Bone marrow (tissue), 2 donors: Measurements from ENCODE around the gene TNKS1BP1.
"Not testable (repeated sequence)": the region's sequence is repeated elsewhere in the genome, so short reads cannot be mapped to it uniquely, and the experiment has no call there.

Source experiments
- DNase-seq, 2 donors: peaks; one replicate each; lab custom pipeline; 2025; lab: John Stamatoyannopoulos, UW

TNKS1BP1 gene

DNA sequence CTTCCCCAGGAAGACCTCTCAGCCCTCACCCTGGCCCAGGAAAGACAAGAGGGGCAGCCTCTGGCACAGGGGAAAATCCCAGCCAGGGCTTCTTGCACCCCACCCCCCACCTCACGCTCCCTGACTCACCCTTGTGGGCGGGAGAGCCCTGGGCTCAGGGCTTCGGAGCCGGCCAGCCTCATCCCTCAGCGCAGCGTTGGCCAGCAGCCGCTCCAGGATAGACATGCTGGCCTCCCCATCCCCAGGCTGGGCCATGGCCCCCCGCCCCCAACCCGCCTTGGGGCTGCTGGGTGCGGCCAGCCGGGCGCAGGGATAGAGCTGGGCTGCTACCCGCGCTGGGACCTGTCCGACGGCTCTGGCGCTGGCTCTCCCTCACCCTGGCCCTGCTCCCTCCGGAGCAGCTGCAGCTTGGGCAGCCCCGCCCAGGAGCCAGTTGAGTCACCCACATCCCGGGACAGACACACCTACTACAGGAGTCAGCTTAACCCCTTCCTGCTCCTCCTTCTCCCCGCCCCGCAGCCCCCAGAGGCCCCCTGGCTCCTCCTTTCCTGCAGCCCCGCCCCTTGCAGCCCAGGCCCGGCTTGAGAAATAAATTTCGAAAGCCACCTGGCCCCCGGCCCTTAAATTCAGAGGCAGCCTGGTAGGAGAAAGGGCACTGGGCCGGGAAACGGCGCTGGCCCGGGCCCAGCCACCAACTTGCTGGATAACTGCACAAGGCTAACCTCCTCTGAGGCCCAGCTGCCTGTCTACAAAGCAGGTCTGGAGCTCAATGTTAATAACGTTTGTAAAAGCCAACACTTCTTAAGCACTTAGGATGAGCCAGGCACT is 13.4 kb downstream of the TNKS1BP1 start:
- DNase-seq, result peak; percentile 87 to 92

DNA sequence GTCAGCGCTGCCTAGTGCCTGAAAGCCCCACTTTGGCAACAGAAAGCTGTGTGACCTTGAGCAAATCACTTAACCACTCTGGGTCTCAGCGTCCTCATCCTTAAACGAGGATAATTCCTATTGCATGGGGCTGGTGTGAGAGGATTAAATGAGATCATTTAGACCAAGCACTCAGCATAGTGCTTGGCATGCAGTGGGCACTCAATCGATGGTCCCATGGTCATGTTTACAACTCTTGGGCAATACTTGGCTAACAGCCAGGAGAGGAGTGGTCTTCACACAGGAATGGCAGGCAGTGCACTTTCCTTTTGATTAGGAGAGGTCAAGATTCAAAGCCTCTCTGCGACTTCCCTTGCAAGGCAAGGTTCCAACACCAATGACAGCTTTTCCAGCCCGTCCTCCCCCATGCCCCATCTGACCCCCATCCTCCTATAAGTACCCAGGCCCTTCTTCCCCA is 14.1 kb downstream of the TNKS1BP1 start:
- no peak for DNase-seq

DNA sequence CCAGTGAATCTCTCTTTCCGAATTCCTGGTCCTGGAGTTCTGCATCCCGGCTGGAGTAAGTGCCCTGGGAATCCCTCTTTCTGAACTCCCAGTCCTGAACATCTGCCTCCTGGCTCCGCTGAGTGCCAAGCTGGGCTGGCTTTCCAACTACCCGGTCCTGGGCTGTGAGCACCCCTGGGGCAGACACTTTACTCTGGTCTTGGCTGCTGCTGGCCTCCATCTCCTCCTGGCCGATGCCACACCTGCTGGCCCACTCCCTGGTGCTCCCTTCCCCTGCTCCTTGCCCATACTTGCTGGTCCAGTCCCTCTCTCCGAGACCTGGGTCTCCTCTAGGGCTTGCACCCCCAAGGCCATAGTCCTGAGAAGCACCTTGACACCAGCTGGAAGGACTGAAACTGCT is 14.7 kb downstream of the TNKS1BP1 start:
- DNase-seq, result no peak

DNA sequence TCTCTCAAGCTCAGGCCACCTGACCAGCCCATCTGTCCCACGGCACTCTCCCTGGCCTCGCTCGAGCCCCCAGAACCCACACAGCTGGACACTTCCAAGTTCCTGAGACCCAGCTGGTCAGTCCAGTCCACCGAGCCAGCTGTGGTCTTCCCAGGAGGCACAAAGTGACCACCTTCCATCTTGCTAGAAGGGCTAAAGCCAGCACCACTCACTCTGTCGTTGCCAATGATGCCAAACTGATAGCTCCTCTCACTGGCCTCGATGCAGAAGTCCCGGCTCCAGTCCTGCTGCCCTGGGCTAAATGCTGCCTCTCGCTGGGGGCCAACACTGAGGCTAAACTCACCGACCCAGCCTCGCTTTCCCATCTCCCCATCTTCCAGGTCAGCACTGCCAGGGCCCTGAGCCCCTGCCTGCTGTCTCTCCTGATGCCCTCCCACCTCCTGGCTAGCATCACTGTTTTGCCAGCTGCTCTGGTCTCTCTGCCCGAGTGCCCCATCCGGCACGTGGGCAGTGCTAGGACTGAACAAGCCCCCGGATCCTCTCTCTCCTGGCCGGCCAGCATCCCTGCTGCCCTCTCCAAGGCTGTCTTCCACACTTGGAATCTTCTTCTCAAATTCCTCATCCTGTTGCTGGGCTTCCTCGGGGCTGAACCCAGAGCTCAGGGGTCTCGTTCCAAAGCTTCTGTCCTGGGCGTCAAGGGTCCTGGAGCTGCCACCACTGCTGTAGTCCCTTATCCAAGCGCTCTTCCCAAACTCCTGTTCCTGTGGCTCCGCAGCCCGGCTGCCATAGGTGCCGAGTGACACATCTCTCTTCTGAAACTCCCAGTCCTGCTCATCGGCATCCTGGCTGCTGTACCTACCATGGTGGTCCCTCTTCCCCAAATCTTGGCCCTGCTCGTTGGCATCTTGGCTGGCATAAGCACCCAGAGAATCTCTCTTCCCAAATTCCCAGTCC is 15.4 kb downstream of the TNKS1BP1 start:
- DNase-seq, result no peak

DNA sequence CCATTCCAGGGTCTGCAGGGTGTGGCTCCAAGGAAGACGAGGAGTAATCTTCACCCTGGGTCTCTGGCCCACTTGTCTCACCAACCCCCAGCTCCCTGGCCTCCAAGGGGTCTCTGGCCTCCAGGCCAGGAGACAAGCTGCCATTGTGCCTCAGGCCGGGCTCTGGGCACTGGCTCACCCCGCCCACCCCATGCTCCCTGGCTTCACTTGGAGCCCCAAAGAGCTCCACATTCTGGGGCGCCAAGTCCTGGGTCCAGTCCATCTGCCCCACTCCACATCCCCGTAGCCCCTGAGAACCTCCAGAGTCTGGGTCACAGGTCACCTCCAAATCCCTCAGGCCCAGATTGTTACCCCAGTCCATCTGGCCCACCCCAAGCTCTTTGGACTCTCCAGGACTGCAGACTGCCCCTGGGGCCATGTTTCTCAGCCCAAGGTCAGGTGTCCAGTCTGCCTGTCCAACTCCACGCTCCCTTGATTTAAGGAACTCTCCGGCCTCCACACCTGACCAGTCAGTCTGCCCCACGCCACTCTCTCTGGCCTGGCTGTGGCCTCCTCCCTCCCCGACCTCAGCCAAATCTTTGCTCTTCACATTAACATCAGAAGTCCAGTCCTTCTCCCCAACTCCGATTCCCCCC is 16.2 kb downstream of the TNKS1BP1 start:
- no peak for DNase-seq

DNA sequence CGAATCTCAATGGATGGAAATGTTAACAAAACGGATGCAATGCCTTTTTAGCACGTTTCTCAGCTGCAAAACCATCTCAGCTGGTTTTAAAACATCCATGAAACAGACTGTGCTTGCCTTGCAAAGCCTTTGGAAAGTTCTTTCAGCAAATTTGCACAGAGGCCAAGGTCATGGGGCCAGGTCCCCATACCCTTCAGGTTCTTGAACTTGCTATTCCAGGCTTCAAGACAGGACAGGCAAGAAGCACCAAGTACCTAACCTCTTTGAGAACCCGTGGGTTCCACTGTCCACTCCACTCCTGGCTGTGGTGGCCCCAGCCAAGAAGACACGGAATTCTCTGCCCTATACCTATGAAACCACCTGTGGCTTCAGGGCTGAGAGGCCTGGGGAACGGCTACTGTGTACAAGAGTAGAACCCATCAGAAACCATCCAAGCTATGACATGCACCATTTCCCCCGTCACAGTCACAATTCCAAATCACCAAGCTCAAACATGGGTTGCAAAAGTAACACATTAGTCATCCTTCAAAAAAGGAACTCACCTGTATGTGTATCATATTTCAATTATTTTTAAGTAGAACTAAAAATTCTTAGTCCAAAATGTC is 17.0 kb downstream of the TNKS1BP1 start:
- DNase-seq, result no peak

DNA sequence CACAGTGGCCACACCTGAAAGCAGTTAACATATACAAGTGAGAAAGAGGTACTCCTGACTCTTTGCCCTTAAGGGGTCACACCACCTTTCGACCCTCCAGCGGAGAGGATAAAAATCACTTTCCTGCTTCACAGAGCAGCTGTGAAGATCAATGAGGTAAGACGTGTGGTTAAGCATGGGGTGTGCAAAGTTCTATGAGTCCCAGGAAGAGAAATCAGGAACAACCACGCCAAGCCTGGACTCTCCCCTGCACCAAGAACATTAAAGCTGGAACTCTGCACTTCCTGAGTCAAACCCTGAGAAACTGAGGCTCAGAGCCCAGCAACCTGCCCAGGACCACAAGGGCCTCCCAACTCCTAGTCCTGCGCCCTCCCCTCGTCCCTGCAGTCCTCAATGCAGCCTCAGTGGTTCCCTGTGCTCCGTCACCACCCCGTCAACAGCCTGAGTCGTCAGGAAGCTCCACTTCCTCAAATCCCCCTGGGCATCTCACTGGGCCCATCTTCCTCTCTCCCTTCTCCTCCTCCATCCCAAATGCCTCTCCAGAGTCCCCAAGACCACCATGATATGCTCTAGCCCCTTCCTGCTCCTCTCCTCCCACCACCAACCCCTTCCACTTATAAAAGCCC is 17.7 kb downstream of the TNKS1BP1 start:
- DNase-seq, result no peak

DNA sequence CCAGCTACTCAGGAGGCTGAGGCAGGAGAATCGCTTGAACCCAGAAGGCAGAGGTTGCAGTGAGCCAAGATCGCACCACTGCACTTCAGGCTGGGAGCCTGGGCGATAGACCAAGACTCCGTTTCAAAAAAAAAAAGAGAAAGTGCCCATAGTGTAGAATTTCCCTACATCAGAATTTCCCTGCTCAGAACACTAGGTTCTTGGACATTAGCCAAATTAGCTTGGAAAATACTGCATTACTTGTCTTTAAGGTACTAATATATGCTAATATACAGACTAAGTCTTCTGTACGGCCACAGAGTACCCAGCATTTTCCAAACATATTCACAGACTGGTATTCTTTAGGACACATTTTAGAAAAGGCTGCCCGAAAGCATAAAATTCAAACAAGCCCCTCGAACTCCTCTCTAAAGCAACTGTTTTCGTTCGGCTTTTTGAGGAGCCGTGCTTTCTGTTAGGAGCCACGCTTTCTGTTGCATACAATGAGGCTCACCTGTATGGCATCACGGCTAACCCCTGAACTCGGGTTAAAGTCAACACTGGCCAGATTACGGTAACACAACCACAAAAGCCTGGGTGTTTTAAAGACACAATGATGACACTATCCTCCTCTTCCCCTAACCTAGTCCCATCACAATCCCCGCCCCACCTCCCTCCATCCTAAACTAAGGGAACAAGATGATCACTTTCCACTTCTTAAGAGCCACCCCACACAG is 18.4 kb downstream of the TNKS1BP1 start:
- DNase-seq, result no peak

DNA sequence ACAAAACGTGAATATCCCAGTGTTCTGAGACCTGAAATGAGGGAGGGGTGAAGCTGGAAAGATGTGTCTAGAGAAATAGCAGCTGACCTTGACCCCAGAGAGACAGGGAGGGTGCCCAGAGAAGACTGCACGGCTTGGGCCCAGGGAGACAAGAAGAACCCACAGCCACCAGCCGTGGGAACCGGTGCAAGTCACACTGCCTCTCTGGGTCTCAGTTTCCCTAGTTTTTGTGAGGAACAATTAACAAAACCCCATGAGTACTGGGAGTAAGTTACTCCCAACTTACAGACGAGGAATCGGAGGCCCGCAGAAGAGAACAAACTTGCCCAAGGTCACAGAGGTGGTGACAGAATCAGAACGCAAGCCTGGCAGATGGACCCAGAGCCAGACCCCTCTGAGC is 19.2 kb downstream of the TNKS1BP1 start:
- DNase-seq, result no peak

DNA sequence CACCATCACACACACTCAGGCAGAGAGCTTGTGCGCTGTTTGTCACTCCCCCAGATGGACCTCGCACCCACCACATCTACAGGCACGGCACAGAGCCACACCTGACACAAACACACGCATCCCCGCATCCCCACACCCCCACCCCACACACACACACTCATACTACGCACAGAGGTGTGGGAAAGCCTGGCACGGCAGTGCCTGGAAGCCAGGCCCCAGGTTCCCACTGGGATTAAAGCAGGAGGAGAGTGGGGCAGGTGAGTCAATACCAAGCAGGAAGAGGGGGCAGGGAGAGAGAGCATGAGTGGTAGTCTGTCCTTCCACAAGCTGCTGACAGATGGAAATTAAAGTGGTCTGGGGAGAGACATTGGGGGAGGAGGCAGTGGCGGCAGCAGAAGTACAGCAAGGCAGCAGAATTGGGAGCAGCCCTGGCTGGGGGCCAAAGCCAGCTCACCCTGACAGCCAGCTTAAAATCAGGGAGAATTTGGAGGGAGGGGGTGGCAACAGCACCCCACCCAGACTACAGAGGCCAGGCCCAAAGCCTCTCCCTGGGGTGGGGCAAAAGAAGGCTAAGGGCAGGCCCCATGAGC is 20.7 kb downstream of the TNKS1BP1 start:
- no peak for DNase-seq

DNA sequence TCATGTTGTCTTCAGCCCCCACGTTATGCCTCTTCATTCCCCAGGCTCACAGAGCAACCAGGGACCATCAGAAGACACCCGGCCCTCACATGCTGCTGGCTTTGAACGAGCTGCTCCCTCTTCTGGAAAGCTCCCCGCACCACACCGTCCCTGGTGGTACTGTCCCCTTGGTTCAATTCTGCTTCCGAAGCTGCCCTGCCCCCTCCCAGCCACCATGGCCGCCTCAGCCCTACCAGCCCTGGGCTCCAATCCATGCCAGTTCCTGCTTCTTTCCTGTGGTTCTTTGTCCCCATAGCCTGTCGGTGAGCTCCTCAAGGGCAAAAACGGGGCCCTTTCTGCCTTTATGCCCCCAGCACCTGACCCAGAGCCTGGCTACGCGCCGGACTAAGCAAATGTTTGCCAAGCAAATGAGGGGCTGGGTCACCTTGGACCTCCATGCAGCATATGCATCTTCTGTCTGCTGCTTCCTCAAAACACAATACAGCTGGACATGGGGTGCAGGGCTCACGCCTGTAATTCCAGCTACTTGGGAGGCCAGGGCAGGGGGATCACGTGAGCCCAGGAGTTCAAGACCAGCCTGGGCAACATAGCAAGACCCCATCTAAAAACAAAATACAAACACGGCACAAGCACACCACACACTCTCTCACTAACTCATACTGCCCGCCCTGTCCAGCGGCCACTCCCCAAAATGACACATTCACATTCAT is 21.3 kb downstream of the TNKS1BP1 start:
- DNase-seq, result no peak

DNA sequence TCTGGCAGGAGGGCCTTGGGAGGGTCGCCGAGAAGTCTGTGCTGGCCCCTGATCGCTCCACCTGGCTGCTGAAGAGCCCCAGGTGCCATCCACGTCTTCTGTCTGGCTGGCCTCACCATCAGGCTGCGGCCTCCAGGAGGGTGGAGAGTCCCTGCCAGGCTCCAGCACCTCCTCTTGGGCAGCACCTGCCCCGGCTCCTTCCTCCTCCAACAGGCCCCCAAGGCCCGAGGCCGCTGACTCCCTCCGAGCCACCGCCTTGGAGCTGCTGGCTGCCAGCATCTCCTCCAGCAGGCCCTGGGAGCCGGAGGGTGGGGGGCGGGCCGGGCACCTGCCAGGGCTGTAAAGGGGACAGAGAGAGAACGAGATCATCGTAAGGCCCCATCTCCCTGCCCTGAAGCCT is 22.3 kb downstream of the TNKS1BP1 start:
- no peak for DNase-seq

DNA sequence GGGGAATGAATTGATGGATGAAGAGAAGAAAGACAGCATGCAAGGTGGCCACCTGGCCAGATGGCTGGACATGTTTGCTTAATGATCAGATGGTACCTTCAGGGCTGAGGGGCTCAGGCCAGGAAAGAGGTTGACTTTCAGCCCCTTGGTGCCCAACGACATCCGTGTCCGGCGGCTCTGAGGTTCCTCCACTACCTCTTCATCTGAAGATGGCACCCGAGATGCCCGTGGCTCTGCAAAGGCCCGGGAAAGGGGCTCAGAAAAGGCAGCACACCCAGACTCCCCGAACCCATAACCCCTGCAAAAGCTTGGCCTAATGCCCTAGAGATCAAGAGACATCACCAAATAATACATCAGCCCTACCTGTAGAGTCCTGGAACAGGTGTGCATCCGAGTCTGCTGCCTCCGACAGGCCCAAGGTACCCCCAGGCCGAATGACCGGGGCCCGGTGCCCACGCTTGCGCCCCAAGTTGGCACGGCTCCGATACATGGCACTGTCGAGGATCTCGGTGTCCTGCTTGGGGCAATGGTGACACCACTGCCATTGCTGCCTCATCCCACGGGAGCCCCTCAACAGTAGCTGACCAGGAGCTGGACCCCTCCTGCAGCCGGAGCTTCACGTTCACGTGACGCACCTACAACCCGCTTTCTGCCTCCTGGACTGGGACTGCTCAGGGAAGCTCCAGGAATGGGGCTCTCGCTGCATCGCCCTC is 22.9 kb downstream of the TNKS1BP1 start:
- DNase-seq, result no peak

DNA sequence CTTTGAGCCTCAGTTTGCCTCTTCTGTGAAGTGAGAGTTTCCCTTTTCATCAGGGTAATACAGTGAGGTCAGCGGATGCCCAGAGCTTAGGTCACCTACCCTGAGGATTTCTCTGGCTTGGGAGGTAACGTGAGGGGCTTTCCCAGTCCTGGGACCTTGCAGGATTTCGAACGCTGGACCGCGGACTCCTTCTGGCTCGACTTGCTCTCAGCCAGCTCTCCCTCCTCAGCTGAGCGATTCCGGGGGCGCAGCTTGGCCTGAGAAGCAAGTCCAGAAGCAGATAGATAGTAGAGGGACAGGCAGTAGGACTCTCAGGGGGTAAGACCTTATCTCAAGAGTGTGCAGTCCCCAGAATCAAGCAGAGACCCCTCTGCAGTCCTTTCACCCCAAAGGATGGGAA is 24.0 kb downstream of the TNKS1BP1 start:
- DNase-seq, result no peak

DNA sequence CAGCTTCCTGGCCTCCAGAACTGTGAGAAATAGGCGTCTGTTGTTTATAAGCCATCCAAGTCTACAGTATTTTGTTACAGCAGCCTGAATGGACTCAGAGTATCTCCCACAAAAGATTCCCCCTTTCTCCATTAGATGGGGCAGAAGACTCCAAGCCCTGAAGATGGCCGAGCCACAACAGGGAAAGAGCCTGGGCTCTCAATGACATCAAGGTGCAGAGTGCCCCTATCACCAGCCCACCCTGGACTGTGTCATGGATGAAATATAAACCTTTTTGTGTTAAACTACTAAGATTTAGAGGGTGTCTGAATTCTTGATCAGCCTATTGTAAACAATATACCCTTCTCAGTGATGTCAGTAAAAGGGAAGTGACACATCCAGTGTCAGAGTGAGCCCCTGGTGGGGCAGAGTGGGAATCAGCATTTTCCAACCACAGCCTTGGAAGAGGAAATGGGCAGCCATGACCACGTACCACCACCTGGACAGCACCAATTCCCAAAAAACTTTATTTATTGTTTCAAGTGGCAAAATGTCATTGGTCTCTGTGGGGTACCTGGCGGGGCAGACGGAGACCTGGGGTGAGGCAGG is 25.5 kb downstream of the TNKS1BP1 start:
- DNase-seq, result no peak

DNA sequence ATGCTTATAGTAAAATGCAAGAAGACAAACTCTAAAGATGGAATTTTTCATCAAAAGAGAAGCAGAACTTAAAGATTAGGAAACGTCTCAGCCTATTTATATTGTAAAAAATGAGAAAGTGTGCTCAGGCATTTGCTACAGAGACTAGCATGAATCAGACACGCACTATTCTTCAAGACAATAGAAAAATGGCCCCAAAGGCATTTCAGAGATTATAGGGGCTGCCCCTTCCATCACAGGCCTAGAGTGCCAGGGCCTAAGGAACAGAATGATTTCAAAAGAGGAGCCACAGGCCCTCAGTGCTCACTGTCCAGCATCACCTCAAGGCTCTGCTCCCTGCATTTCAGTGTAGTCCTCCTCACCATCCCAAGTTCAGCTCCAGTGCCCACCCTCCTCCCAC is 27.5 kb downstream of the TNKS1BP1 start:
- DNase-seq, result no peak

DNA sequence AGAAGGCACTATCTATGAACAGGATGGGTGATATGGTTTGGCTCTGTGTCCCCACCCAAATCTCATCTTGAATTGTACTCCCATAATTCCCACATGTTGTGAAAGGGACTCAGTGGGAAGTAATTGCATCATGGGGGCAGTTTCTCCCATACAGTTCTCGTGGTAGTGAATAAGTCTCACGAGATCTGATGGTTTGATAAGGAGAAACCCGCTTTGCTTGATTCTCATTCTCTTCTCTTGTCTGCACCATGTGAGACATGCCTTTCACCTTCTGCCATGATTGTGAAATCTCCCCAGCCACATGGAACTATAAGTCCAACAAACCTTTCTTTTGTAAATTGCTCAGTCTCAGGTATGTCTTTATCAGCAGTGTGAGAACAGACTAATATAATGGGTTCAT is 28.5 kb downstream of the TNKS1BP1 start:
- DNase-seq, result not testable (repeated sequence)

DNA sequence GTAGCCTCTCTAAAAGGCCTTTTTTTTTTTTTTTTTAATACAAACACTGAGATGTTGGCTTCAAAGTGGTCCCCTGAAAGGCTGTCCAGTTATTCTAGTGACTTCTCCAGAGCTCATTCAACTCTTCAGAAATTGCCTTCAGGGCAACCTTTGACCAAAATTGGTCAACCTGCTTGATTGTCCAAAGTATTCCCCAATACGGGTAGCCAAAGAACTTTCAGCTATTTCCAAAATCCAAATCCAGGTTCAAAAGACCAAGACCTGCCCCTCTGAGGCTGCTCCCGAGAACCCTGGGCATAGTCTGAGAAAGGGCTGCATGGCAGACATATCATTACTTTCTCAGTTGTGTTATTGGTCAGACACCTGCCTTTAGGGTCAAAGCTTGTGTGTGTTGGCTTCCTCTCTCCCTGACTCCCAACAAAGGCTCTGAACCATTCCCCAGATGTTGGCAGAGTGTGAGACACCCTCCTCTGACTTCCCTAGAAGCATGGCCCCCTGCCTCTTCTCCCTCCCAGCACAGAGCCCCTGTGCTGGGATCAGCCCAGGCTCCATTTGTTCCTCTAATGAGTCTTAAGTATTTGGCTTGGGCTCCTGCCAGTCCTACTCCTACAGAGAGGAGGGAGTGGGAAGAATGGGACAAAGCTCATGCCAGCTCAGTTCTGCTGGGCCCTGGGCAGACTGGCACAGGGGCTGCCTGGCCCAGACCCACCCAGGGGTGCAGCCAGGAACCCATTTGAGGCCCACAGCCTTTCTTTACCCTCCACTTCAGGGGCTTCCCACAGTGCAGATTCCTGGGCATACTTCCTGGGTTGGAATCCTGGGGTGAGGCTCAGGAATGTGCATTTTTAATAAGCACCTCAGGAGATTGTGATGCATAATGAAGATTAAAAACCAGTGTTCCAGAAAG is 30.3 kb downstream of the TNKS1BP1 start:
- no peak for DNase-seq
